NB4 (cell line): ENCODE results near the gene LDLRAD3.

Experiments
- DNase-seq: peaks from one replicate; pipeline ENCODE4 v3.0.0; 2010; ENCODE audit warnings: low read depth
- H3K4me3 ChIP-seq: one replicate; pipeline ENCODE4 v1.5.1; 2011; ENCODE audit warnings: mild to moderate bottlenecking, low read depth, low read length, moderate library complexity
- MYC ChIP-seq: IDR thresholded peaks from 2 replicates; pipeline ENCODE4 v1.6.1; 2011; ENCODE audit warnings: low read depth, low read length
- POLR2A ChIP-seq: IDR thresholded peaks from 2 replicates; pipeline ENCODE4 v1.6.1; 2011; ENCODE audit warnings: mild to moderate bottlenecking; ENCODE audit not compliant: insufficient read length; ENCODE audit errors: extremely low read depth
- TF ChIP-seq, protein P1 (sequence below): IDR thresholded peaks from one replicate; pipeline ENCODE4 v1.5.1; 2012; ENCODE audit warnings: low read depth, low read length
- TF ChIP-seq, protein P2 (sequence below): IDR thresholded peaks from 2 replicates; pipeline ENCODE4 v1.6.1; 2011; ENCODE audit warnings: low read depth, low read length

LDLRAD3 gene

DNA sequence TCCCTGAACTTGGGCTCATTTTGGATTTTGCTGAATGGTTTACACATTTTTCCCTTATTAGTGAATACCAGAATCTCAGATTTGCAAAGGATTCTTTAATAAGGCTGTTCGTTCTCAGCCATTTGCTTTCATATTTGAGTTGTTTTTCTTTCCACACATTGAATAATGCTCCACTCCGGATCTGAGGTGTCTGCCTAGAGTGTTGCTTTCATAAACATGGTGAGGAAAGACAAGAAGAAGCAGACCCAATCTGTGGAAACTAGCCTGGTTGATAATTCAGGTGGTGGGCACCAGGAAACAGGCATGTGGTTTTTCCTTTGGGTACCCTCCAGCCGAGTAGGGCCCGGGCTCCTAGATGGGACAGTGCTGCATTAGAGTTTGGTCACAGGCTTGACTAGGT is 35.0 kb downstream of the LDLRAD3 start:
- TF ChIP-seq, protein P1, sequence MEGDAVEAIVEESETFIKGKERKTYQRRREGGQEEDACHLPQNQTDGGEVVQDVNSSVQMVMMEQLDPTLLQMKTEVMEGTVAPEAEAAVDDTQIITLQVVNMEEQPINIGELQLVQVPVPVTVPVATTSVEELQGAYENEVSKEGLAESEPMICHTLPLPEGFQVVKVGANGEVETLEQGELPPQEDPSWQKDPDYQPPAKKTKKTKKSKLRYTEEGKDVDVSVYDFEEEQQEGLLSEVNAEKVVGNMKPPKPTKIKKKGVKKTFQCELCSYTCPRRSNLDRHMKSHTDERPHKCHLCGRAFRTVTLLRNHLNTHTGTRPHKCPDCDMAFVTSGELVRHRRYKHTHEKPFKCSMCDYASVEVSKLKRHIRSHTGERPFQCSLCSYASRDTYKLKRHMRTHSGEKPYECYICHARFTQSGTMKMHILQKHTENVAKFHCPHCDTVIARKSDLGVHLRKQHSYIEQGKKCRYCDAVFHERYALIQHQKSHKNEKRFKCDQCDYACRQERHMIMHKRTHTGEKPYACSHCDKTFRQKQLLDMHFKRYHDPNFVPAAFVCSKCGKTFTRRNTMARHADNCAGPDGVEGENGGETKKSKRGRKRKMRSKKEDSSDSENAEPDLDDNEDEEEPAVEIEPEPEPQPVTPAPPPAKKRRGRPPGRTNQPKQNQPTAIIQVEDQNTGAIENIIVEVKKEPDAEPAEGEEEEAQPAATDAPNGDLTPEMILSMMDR = no peak
- no peak for DNase-seq
- H3K4me3 ChIP-seq = no peak overlapping the region

DNA sequence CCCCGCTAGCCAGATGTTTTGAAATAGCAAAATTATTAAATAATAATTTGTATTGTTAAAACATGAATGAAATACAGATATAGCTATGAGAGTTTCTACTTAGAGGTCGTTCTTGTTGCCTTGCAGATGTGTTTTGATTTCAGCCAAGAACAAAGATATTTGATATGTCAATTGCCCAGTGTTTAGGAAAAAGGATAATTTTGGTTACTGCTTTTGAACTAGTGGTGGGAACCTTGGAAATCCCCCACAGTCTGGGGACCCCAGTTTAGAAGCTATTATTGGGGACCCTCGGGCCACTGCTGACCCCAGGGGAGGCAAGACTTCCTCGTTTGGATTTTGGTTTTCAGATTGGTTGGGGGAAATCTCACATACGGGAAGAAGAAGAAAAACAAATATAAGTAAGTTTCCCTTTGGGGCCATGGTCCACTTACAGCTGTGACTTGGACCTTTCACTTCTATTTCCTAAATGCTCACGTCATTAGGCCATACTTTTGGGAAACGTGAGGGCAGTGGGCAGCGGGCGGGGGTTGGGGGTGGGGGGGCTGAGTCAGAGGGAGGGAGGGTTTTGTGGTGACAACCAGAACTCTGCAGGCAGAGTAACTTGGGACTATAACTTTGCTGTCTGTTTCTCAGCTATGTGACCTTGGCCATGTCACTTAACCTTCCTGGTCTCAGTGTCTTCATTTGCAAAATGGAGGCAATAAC is 37.0 kb downstream of the LDLRAD3 start:
- TF ChIP-seq, protein P2, sequence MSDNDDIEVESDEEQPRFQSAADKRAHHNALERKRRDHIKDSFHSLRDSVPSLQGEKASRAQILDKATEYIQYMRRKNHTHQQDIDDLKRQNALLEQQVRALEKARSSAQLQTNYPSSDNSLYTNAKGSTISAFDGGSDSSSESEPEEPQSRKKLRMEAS = no peak
- TF ChIP-seq MYC = no peak
- TF ChIP-seq, protein P1 = no peak
- TF ChIP-seq POLR2A = no peak
- DNase-seq = peak; percentile 2
- H3K4me3 ChIP-seq = no peak overlapping the region

DNA sequence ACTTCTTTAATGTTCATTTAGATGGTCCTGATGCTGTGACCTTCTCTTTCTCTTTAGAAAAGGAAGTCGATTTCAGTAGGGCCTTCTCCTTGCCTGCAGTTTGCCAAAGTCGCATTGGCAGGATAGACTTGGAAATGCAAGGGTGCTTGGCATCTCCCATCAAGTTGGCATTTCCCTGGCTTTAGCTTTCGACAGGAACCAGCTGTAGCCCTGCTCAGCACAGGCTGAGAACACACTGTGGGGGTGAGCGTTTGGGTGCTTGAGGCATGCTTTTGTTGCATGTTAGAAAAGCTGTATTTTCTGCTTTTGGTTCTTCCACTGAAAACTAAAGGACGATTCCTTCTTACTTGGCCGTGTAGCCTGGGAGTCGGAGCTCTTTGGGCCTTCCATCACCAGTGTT is 37.7 kb downstream of the LDLRAD3 start:
- no peak for DNase-seq
- no peak overlapping the region for H3K4me3 ChIP-seq
- TF ChIP-seq MYC (no peak), POLR2A (no peak)
- TF ChIP-seq, protein P1 = no peak
- TF ChIP-seq, protein P2 = no peak

DNA sequence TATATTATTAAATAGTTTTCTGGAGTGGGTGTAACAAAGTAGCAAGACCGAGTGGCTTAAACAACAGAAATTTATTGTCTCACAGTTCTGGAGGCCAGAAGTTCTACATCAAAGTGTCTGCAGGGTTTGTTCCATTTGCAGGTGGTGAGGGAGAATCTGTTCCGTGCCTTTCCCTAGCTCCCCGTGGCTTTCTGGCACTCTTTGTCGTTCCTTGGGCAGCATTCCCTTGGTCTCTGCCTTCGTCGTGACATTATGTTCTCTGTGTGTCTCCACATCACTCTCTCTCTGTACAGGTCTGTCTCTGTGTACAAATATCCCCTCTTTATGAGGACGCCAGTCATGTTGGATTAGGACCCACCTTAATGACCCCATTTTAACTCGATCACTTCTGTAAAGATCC is 38.2 kb downstream of the LDLRAD3 start:
- TF ChIP-seq, protein P1 = no peak
- TF ChIP-seq, protein P2 = no peak
- TF ChIP-seq POLR2A = no peak
- H3K4me3 ChIP-seq = no peak overlapping the region
- DNase-seq = no peak

DNA sequence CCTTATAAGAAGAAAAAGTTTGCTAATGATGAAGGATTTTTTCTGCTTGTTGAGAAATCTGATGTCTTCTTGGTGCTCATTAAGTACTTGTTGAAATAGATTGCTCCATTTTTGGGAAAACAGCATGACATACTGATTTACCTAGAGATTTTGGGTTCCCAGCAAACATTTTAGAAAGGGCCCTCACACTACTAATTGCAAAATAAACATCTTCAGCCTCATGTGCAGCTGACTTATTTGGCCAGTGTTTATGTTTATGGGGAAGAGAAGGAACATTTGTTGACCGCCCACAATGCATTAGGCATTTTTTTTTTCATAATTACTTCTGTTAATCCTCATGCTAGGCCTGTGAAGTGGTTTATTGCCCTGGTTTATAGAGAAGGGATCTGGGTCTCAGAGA is 40.1 kb downstream of the LDLRAD3 start:
- DNase-seq = no peak
- TF ChIP-seq, protein P1 = no peak
- TF ChIP-seq POLR2A (no peak), MYC (no peak)
- TF ChIP-seq, protein P2 = no peak
- no peak overlapping the region for H3K4me3 ChIP-seq

DNA sequence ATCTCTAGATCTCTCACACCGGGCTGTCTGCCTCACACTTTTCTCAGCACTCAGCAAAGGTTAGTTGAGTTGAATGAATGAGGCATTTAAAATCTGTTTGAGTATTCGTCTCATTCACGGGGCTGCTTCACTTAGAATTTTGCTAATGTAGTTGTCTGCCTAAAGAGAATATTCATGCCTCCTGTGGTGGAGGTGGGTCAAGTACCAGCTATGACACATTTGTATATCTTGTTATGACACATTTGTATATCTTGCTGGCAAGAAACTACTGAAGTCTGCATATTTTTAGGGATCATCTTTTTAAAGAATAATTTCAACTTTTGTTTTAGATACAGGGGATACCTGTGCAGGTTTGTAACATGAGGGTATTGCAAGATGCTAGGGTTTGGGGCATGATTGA is 43.1 kb downstream of the LDLRAD3 start:
- TF ChIP-seq, protein P2 = no peak
- TF ChIP-seq POLR2A = no peak
- no peak for TF ChIP-seq MYC
- TF ChIP-seq, protein P1 = no peak
- no peak for DNase-seq

More for the DNA sequence above, 43.1 kb downstream of the LDLRAD3 start:
- no peak overlapping the region for H3K4me3 ChIP-seq
